Hematopoietic multipotent progenitor cell treated with erythropoietin and hydrocortisone succinate and interleukin-3 and kit ligand, for 6 days (in vitro differentiated cells): Measurements from ENCODE around the gene CLEC16A.
"Not testable (repeated sequence)": the region's sequence is repeated elsewhere in the genome, so short reads cannot be mapped to it uniquely, and the experiment has no call there.

Source experiments
- DNase-seq: peaks from one replicate; pipeline ENCODE4 v3.0.0-alpha.2; 2015

Gene CLEC16A

GRCh38 chr16:11210260-11210659 is 265.9 kb downstream of the CLEC16A start:
- DNase-seq: no peak

DNA sequence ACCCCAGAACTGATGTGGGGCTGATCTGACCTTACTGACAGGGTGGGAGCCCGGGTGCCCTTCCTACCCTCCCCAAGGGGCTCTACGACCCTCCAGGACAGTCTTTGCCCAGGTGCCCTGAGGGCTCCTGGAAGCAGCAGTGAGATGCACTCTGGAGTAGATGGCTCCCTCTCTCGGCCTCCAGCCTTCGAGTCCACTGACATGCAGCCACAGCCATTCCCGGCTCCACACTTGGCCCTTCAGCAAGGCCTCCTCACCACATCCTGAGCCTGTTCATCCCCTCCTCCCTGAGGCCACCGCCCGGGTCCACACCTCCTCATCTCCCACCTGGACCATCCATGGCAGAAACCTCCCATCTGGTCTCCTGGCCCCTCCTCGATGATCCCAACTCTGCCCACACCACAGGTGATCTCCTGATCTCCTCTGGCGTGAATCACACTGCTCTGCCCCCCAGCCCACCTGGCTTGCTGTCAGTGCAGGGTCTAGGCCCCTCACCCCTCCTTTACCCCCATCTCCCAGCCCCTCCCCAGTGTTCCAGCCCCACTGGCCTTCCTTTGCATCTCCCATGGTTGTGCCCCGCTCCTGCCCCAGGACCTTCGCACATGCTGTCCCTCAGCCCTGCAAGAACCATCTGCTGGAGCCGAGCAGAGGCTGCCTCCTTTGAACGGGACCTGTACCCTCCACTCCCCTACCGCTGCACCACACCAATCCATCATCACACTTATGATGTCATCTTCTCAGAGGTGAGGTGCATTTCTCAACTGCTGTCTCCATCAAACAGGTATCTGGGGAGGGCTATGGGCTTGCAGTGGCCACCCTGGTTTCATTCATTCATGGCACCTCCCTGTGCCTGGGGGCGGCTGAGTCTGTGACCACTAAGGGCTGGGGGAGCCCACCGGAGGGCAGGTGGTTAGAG is 267.0 kb downstream of the CLEC16A start:
- no peak for DNase-seq

DNA sequence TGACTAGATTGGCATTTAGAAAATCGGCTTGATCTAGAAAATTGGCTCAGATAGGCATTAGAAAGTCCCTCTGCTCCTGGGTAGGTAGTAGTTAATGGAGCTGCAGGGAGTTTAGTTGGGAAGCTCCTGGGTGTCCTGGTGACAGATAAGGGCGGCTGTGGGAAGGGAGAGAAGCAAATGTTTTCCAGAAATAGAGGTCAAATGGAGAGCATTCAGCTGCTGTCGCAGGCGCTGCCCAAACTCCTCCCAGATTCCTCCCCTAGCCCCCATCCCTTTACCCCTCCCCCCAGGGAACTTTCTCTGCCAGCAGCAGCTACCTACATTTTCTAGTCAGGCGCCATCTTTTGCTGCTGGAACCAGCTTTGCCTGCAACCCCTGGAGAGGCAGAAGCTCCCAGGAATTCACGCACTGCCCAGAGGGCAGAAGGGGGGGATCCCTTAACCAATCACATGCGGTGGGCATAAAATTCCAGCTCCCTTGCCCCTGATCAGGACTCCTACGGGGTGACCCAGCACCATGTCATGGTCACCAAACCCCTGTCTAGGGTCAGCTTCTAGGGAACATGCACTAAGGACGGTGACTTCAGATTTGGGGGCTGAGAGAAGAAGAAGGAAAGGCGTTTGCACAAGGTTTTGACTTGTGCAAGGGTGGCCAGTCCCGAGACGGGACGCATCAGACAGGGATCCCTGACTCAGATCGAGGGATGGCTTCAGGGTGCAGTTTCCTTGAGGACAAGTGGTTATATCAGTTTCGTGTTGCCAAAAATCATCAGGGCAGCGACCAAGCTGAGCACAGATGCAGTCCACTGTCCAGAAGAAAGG is 267.8 kb downstream of the CLEC16A start:
- DNase-seq: no peak

DNA sequence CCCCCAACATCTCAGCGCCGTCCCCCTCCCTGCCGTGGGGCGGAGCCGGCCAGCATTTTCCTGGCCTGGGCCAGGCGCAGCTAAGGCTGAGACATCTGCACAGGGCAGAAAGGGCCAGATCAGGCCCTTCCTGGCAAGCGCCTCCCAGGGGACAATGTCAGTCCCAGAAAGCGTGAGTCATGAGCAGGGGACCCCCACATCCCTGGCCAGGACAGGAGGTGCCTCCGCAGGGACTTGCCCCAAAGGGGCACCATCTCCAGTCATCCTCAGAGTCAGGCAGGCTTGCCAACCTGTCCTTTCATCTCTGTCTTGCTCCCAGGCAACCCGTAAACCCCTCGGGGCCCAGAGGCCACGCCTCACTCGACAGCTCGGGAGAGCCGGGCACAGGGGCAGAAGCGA is 268.4 kb downstream of the CLEC16A start:
- DNase-seq: no peak

DNA sequence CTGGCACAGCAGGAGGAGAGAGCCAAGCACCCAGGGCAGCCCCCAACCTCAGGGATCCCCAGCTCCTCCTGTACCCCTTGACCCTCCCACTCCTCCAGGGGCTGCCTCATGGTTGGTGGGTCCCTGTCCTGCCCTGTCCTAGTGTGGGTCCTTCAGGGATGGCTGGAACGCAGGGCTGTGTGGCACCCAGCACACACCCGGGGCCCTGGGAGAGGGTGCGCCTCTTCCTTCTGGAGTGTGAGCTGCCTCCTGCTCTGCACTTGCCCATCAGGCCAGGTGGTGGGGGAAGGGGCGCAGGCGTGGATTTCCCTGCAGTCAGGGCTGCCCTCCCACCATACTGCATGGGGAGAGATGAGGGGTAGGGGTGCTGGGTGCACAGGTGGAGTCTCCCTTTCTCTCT is 269.0 kb downstream of the CLEC16A start:
- DNase-seq: no peak

DNA sequence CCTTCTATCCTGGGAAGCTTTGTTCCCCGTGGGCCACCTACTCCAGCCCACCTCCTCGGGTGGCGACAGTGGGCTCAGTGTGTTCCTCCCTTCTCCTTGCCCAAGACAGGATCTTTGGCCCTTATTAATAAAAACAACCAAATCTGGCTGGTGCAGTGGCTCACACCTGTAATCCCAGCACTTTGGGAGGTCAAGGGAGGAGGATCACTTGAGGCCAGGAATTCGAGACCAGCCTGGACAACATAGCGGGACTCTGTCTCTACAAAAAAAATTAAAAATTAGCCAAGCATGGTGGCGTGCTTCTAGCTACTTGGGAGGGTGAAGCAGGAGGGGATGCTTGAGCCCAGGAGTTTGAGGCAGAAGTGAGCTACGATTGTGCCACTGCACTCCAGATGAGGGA is 269.4 kb downstream of the CLEC16A start:
- DNase-seq: no peak

- no peak for DNase-seq
Observed at GRCh38 chr16:11215935-11216556, 271.7 kb downstream of the CLEC16A start.

- DNase-seq: no peak
Observed at GRCh38 chr16:11217651-11218603, 273.6 kb downstream of the CLEC16A start.

- no peak for DNase-seq
Observed at GRCh38 chr16:11218604-11218962, 274.2 kb downstream of the CLEC16A start.

GRCh38 chr16:11219178-11219577 is 274.8 kb downstream of the CLEC16A start:
- DNase-seq: peak; percentile 68

- not testable (repeated sequence) for DNase-seq
Observed at GRCh38 chr16:11220507-11220906, 276.1 kb downstream of the CLEC16A start.

- peak; percentile 96 for DNase-seq
Observed at GRCh38 chr16:11224096-11224893, 279.9 kb downstream of the CLEC16A start.

GRCh38 chr16:11224894-11225676 is 280.7 kb downstream of the CLEC16A start:
- peak; percentile 69 for DNase-seq

GRCh38 chr16:11225677-11226549 is 281.5 kb downstream of the CLEC16A start:
- DNase-seq: no peak

DNA sequence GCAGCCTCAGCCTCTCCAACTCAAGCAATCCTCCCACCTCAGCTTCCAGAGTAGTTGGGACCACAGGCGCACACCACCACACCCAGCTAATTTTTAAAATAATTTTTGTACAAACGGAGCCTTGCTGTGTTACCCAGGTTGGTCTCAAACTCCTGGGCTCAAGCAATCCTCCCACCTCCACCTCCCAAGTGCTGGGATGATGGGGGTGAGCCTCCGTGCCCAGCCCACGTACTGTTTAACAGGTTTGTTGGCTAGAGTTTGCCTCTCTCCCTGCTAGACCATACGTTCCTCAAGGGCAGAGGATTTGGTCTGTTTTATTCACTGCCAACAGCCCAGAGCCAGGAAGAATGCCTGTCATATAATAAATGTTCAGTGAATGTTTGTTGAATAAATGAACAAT is 285.1 kb downstream of the CLEC16A start:
- no peak for DNase-seq

- no peak for DNase-seq
Observed at GRCh38 chr16:11229906-11230305, 285.5 kb downstream of the CLEC16A start.

- no peak for DNase-seq
Observed at GRCh38 chr16:11231367-11231970, 287.1 kb downstream of the CLEC16A start.
